GM19372 (cell line): ENCODE data around the gene PAPPA.

Source experiments
- ATAC-seq: cut with Tn5 transposase; IDR thresholded peaks from one replicate; pipeline ENCODE4 v1.9.1; 2021; ENCODE audit warnings: mild to moderate bottlenecking, low read depth, moderate library complexity; ENCODE audit not compliant: unreplicated experiment

The PAPPA gene

GRCh38 chr9:116372786-116373185 is 219.2 kb downstream of the PAPPA start:
- no peak for ATAC-seq

GRCh38 chr9:116377179-116377798 is 223.7 kb downstream of the PAPPA start:
- ATAC-seq = no peak

- ATAC-seq = no peak
Measured at GRCh38 chr9:116378873-116379272, 225.3 kb downstream of the PAPPA start.

- ATAC-seq = no peak
Measured at GRCh38 chr9:116379821-116380220, 226.2 kb downstream of the PAPPA start.

- ATAC-seq = peak; percentile 41
Measured at GRCh38 chr9:116380496-116380995, 227.0 kb downstream of the PAPPA start.

- no peak for ATAC-seq
Measured at GRCh38 chr9:116381350-116381749, 227.8 kb downstream of the PAPPA start.

- no peak for ATAC-seq
Measured at GRCh38 chr9:116382053-116382452, 228.5 kb downstream of the PAPPA start.

- peak; percentile 57 for ATAC-seq
Measured at GRCh38 chr9:116383133-116383532, 229.5 kb downstream of the PAPPA start.

GRCh38 chr9:116383936-116384335 is 230.3 kb downstream of the PAPPA start:
- no peak for ATAC-seq

- ATAC-seq = peak; percentile 37
Measured at GRCh38 chr9:116387934-116388698, 234.5 kb downstream of the PAPPA start.

GRCh38 chr9:116389541-116390302 is 236.1 kb downstream of the PAPPA start:
- ATAC-seq = no peak

- peak; percentile 77 for ATAC-seq
Measured at GRCh38 chr9:116390303-116391228, 237.0 kb downstream of the PAPPA start.

GRCh38 chr9:116391306-116391900 is 237.8 kb downstream of the PAPPA start:
- no peak for ATAC-seq

GRCh38 chr9:116393198-116393597 is 239.6 kb downstream of the PAPPA start:
- no peak for ATAC-seq

- no peak for ATAC-seq
Measured at GRCh38 chr9:116394070-116394469, 240.5 kb downstream of the PAPPA start.

GRCh38 chr9:116394894-116395698 is 241.5 kb downstream of the PAPPA start:
- no peak for ATAC-seq

GRCh38 chr9:116395699-116396037 is 242.1 kb downstream of the PAPPA start:
- ATAC-seq = no peak

GRCh38 chr9:116403171-116403570 is 249.6 kb downstream of the PAPPA start:
- no peak for ATAC-seq

- ATAC-seq = no peak
Measured at GRCh38 chr9:116404228-116404627, 250.6 kb downstream of the PAPPA start.
